ENCODE measurements around the gene SLC18A2.

Gene SLC18A2

GRCh38 chr10:117266400-117266799 lies 25.5 kb downstream of the SLC18A2 start:
- Histone ChIP-seq H3K4me1 (ENCODE audit: insufficient read depth, insufficient read length) (peaks cover 4% of the 10 kb centered on the region), H3K9ac (ENCODE audit: insufficient read length, low read depth) (no peak overlapping the region), H3K27me3 (ENCODE audit: insufficient read depth, insufficient read length) (no peaks in the 10 kb centered on the region), H3K4me3 (ENCODE audit: insufficient read length, low read depth) (no peak overlapping the region), H3K36me3 (ENCODE audit: insufficient read depth, insufficient read length, low read length) (no peaks in the 10 kb centered on the region), H3K9me3 (ENCODE audit: insufficient read depth, low read length) (no peaks in the 10 kb centered on the region)
- TF ChIP-seq ZNF274 (IDR thresholded peaks at IDR 0.05; ENCODE audit: low read depth, low read length) (no peak), SUZ12 (IDR thresholded peaks at IDR 0.05; ENCODE audit: extremely low read depth, insufficient read depth, insufficient read length) (no peak), YY1 (IDR thresholded peaks at IDR 0.05; ENCODE audit: insufficient read depth, insufficient read length) (no peak)
- DNase-seq (ENCODE audit: low read depth, low spot score) = no peak

- Histone ChIP-seq H3K4me3 (ENCODE audit: insufficient read length, low read depth) (no peak overlapping the region), H3K36me3 (ENCODE audit: insufficient read depth, insufficient read length, low read length) (no peaks in the 10 kb centered on the region), H3K9ac (ENCODE audit: insufficient read length, low read depth) (no peak overlapping the region), H3K27me3 (ENCODE audit: insufficient read depth, insufficient read length) (no peaks in the 10 kb centered on the region), H3K4me1 (ENCODE audit: insufficient read depth, insufficient read length) (peaks cover 4% of the 10 kb centered on the region), H3K9me3 (ENCODE audit: insufficient read depth, low read length) (no peaks in the 10 kb centered on the region)
- TF ChIP-seq SUZ12 (IDR thresholded peaks at IDR 0.05; ENCODE audit: extremely low read depth, insufficient read depth, insufficient read length) = no peak
- TF ChIP-seq YY1 (IDR thresholded peaks at IDR 0.05; ENCODE audit: insufficient read depth, insufficient read length) = no peak
- TF ChIP-seq ZNF274 (IDR thresholded peaks at IDR 0.05; ENCODE audit: low read depth, low read length) = no peak
- DNase-seq (ENCODE audit: low read depth, low spot score) = no peak
Observed at GRCh38 chr10:117266812-117267211, 25.9 kb downstream of the SLC18A2 start.

- TF ChIP-seq YY1 (IDR thresholded peaks at IDR 0.05; ENCODE audit: insufficient read depth, insufficient read length) (no peak), ZNF274 (IDR thresholded peaks at IDR 0.05; ENCODE audit: low read depth, low read length) (no peak), SUZ12 (IDR thresholded peaks at IDR 0.05; ENCODE audit: extremely low read depth, insufficient read depth, insufficient read length) (no peak)
Observed at GRCh38 chr10:117268258-117268657, 27.3 kb downstream of the SLC18A2 start.

DNA sequence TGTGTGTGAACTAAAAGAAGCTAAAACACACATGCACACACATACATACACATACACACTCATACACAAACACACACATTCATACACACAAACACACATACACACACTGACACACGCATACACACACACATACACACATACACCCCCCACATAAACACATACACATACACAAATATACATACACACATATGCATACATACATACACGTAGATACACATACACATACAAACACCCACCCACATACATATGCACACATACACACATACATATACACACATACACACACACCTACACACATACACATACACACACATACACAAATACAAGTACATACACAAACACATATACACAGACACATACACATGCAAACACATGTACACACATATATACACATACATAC lies 28.0 kb downstream of the SLC18A2 start:
- DNase-seq (ENCODE audit: low read depth, low spot score) = no peak
- no peak for TF ChIP-seq SUZ12 (IDR thresholded peaks at IDR 0.05; ENCODE audit: extremely low read depth, insufficient read depth, insufficient read length)
- no peak for TF ChIP-seq YY1 (IDR thresholded peaks at IDR 0.05; ENCODE audit: insufficient read depth, insufficient read length)
- no peak for TF ChIP-seq ZNF274 (IDR thresholded peaks at IDR 0.05; ENCODE audit: low read depth, low read length)
- Histone ChIP-seq H3K4me3 (ENCODE audit: insufficient read length, low read depth) (no peak overlapping the region), H3K36me3 (ENCODE audit: insufficient read depth, insufficient read length, low read length) (no peaks in the 10 kb centered on the region), H3K9me3 (ENCODE audit: insufficient read depth, low read length) (no peaks in the 10 kb centered on the region), H3K4me1 (ENCODE audit: insufficient read depth, insufficient read length) (no peaks in the 10 kb centered on the region), H3K9ac (ENCODE audit: insufficient read length, low read depth) (no peak overlapping the region), H3K27me3 (ENCODE audit: insufficient read depth, insufficient read length) (no peaks in the 10 kb centered on the region)

More at GRCh38 chr10:117268258-117268657, 27.3 kb downstream of the SLC18A2 start:
- Histone ChIP-seq H3K9ac (ENCODE audit: insufficient read length, low read depth) (no peak overlapping the region), H3K27me3 (ENCODE audit: insufficient read depth, insufficient read length) (no peaks in the 10 kb centered on the region), H3K4me1 (ENCODE audit: insufficient read depth, insufficient read length) (no peaks in the 10 kb centered on the region), H3K4me3 (ENCODE audit: insufficient read length, low read depth) (no peak overlapping the region), H3K9me3 (ENCODE audit: insufficient read depth, low read length) (no peaks in the 10 kb centered on the region), H3K36me3 (ENCODE audit: insufficient read depth, insufficient read length, low read length) (no peaks in the 10 kb centered on the region)
- no peak for DNase-seq (ENCODE audit: low read depth, low spot score)

- no peaks in the 10 kb centered on the region for H3K4me1 ChIP-seq (ENCODE audit: insufficient read depth, insufficient read length)
- no peak for DNase-seq (ENCODE audit: low read depth, low spot score)
- H3K36me3 ChIP-seq (ENCODE audit: insufficient read depth, insufficient read length, low read length) = no peaks in the 10 kb centered on the region
- H3K4me3 ChIP-seq (ENCODE audit: insufficient read length, low read depth) = no peak overlapping the region
- no peaks in the 10 kb centered on the region for H3K27me3 ChIP-seq (ENCODE audit: insufficient read depth, insufficient read length)
- TF ChIP-seq SUZ12 (IDR thresholded peaks at IDR 0.05; ENCODE audit: extremely low read depth, insufficient read depth, insufficient read length) = no peak
- TF ChIP-seq ZNF274 (IDR thresholded peaks at IDR 0.05; ENCODE audit: low read depth, low read length) = no peak
- TF ChIP-seq YY1 (IDR thresholded peaks at IDR 0.05; ENCODE audit: insufficient read depth, insufficient read length) = no peak
- H3K9me3 ChIP-seq (ENCODE audit: insufficient read depth, low read length) = no peaks in the 10 kb centered on the region
- no peak overlapping the region for H3K9ac ChIP-seq (ENCODE audit: insufficient read length, low read depth)
Observed at GRCh38 chr10:117271427-117271826, 30.5 kb downstream of the SLC18A2 start.

DNA sequence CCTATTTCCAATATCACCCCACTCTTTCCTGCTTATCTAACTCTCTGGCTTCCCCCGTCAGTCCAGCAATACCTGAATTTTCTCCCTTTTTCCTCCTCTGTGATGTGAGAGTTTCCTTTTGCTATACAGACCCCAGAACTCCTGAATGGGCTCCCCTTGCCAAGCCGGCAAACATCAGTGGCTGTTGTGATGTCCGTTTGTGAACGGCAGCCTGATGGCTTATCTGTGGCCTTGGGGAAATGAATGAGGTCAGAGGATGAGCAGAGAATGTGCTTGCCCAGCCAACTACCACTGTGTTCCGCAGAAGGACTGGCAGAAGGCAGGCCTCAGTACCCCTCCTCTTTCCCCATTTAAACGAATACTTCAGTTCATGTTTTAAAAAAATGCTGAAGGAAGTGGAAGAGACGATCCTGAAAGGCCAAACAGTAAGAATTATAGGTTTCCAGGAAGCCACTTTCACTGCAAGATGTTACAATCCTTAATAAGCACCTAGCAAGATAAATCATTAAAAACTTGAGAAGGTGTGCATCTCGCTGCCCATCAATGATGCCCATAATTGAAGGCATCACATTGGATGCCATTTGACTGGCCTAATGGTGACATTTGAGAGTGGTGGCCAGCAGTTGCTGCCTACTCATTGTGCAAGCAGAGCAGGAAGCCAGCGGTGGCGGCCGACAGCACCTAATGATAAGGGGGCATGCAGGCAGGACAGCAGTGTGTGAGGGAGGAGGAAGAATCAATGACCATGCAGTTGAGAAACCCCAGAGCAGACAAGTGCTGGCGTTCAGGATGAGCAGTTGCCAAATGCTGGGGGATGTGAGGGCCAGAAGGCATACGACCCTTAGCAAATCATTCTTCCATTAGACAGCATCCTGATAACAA lies 31.5 kb downstream of the SLC18A2 start:
- H3K9me3 ChIP-seq (ENCODE audit: insufficient read depth, low read length) = no peaks in the 10 kb centered on the region
- no peaks in the 10 kb centered on the region for H3K36me3 ChIP-seq (ENCODE audit: insufficient read depth, insufficient read length, low read length)
- TF ChIP-seq ZNF274 (IDR thresholded peaks at IDR 0.05; ENCODE audit: low read depth, low read length) = no peak
- TF ChIP-seq YY1 (IDR thresholded peaks at IDR 0.05; ENCODE audit: insufficient read depth, insufficient read length) = no peak
- TF ChIP-seq SUZ12 (IDR thresholded peaks at IDR 0.05; ENCODE audit: extremely low read depth, insufficient read depth, insufficient read length) = no peak
- H3K27me3 ChIP-seq (ENCODE audit: insufficient read depth, insufficient read length) = no peaks in the 10 kb centered on the region
- H3K4me1 ChIP-seq (ENCODE audit: insufficient read depth, insufficient read length) = no peaks in the 10 kb centered on the region
- H3K9ac ChIP-seq (ENCODE audit: insufficient read length, low read depth) = no peak overlapping the region
- H3K4me3 ChIP-seq (ENCODE audit: insufficient read length, low read depth) = no peak overlapping the region
- DNase-seq (ENCODE audit: low read depth, low spot score) = no peak

DNA sequence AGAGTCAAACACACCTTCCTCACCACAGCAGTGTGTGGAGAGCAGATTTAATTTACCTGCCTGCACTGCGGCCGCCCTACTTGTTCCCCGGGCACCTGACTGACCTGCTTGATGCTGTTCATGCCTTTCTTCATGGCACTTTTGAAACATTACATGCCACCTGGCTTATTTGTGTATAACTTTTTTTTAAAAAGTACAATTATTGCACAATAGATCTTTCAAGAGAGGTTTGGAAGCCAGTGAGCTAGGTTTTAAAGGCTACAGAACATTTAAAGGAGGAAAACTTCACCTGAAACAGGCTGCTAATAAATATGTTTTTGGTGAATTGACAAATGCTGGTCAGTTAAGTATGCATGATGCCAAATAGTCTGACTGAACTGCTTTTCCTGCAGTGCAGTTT lies 33.1 kb downstream of the SLC18A2 start:
- no peak for DNase-seq (ENCODE audit: low read depth, low spot score)
- Histone ChIP-seq H3K4me1 (ENCODE audit: insufficient read depth, insufficient read length) (no peaks in the 10 kb centered on the region), H3K4me3 (ENCODE audit: insufficient read length, low read depth) (no peak overlapping the region), H3K36me3 (ENCODE audit: insufficient read depth, insufficient read length, low read length) (no peaks in the 10 kb centered on the region), H3K27me3 (ENCODE audit: insufficient read depth, insufficient read length) (no peaks in the 10 kb centered on the region), H3K9me3 (ENCODE audit: insufficient read depth, low read length) (no peaks in the 10 kb centered on the region), H3K9ac (ENCODE audit: insufficient read length, low read depth) (no peak overlapping the region)
- TF ChIP-seq YY1 (IDR thresholded peaks at IDR 0.05; ENCODE audit: insufficient read depth, insufficient read length) = no peak
- no peak for TF ChIP-seq ZNF274 (IDR thresholded peaks at IDR 0.05; ENCODE audit: low read depth, low read length)
